Fibroblast of lung (primary cell): ENCODE measurements around the gene SNPH.

Source experiments
- CTCF ChIP-seq, 2 donors: IDR thresholded peaks in 1 of 2; conservative IDR thresholded peaks in 1 of 2; 1 replicate in 1 of 2; 2 replicates in 1 of 2; pipeline ENCODE4 v1.5.1; 2011 to 2012; ENCODE audit warnings: low read length in 2 of 2, control low read depth in 1 of 2, inconsistent platforms in 1 of 2, low read depth in 1 of 2, mild to moderate bottlenecking in 1 of 2
- EZH2 ChIP-seq: IDR thresholded peaks from 2 replicates; pipeline ENCODE4 v1.5.1; 2012; ENCODE audit warnings: low read length, control low read depth, mild to moderate bottlenecking; ENCODE audit errors: missing control alignments

GRCh38 chr20:1319462-1319861 lies 53.4 kb downstream of the SNPH start:
- TF ChIP-seq CTCF (conservative IDR thresholded peaks at IDR 0.05 in 1 of 2, IDR thresholded peaks at IDR 0.05 in 1 of 2; ENCODE audit: low read depth in 1 of 2, low read length in 2 of 2) (no peak), EZH2 (no peak)
